GM21619 (cell line): ENCODE data around the gene LDB2.

Experiments used
- ATAC-seq: cut with Tn5 transposase; IDR thresholded peaks from one replicate; pipeline ENCODE4 v1.9.1; 2021; ENCODE audit not compliant: unreplicated experiment

The LDB2 gene

DNA sequence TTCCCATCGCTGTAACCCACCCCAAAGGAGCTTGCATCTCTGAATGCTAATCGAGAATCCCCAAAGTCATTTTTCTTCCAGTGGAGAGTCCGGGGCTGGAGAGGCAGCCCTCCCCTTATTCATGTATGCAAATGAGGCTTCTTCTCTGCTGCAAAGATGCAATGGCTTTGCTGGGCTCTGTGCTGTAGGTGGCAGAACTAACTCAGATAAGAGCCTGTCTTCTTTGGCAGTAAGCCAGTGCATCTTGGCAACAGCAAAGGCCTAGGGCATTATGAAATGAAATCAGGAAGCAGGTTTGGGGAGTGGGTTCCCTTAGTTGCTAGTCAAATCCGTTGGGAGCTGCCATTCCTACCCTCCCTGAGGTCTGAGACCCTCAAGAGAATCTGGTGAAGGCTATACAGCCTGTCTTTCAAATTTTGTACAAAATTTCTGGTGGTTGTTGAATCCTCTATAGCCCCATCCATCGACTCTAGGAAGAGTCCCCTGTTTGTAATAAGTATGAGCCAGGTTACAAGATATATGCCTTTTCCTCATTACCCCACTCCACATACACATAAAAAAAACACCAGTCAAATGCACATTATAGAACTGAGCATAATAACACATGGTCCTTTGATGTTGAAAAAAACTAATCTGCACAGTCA is 381.5 kb downstream of the LDB2 start:
- ATAC-seq = no peak

DNA sequence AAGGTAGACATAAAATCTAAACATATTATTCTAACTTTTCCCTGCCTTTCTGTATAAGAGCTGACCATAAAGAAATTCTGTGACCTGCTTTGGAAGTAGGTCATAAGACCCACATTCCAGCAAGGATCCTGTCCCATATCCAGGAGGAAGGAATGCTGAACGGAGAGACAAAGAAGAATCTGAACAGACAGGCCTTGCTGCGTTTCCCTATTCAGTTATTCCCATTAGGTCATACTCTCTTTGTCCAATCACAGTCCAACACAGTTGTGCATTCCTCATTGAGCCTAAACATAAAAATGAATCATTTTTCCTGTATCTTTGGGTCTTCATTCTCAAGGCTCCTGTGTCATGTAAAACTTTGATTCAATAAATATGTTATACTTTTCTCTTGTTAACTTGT is 384.6 kb downstream of the LDB2 start:
- no peak for ATAC-seq

GRCh38 chr4:16508968-16509367 is 389.5 kb downstream of the LDB2 start:
- no peak for ATAC-seq

- ATAC-seq = no peak
Observed at GRCh38 chr4:16505726-16506125, 392.7 kb downstream of the LDB2 start.

- ATAC-seq = no peak
Observed at GRCh38 chr4:16505267-16505666, 393.2 kb downstream of the LDB2 start.

GRCh38 chr4:16503421-16504100 is 394.9 kb downstream of the LDB2 start:
- no peak for ATAC-seq

GRCh38 chr4:16498978-16499377 is 399.5 kb downstream of the LDB2 start:
- ATAC-seq = no peak

DNA sequence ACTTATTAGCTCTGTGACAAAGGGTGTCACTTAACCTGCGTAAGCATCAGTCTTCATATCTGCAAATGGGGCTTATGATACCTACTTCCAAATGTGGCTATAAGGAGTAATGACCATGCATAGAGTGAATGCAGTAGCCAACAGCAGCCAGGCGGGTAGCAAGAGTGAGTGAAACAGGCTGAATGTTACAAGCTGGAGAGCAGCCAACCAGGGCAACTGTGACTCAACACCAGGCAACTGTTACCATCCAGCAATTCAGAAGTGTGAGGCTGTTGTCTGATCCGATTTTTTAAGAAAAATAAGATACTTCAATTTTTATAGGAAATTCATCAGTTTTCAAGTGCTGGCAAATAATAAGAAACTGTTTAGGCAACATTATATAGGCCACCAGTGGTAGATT is 401.9 kb downstream of the LDB2 start:
- ATAC-seq = no peak

DNA sequence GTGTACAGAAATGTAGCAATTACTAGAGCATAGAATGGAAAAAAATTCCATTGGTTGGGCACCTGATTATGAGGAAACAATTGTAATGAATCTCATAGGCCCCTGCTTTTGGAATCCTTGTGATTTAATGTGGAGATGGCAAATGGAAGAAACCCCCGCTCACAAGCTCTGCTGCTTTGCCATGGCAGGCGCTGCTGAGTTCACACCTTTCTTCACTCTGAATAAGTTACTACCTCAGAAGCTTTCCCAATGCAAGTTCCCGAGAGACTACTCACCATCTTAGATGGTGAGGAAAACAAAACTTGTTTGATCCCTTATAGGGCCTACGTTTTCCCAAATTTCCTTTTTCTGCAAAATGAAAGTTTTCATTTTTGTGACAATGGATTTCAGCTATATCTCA is 405.6 kb downstream of the LDB2 start:
- ATAC-seq = no peak

GRCh38 chr4:16489226-16489625 is 409.2 kb downstream of the LDB2 start:
- ATAC-seq = no peak

GRCh38 chr4:16488084-16488483 is 410.4 kb downstream of the LDB2 start:
- no peak for ATAC-seq

DNA sequence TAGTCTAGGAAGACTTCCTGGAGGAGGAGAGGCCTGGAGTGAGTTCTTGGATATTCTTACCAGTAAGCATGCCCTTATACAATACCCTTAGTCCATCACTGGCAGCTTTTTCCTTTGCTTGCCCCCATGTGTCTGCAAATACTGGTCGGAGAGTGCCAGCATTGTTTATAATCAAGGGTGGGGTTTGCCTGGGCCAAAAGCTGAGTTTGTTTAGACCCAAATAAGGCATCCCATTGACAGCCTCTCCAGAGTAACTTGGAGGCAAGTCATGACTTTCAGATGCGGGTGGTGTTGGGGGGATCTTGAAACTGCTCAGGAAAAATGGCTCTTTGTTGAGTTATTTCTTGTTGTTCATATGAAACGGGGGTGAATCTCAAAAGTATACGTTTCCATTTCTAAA is 413.7 kb downstream of the LDB2 start:
- ATAC-seq = no peak

- ATAC-seq = no peak
Observed at GRCh38 chr4:16483540-16483939, 414.9 kb downstream of the LDB2 start.

GRCh38 chr4:16480011-16480410 is 418.4 kb downstream of the LDB2 start:
- ATAC-seq = no peak

GRCh38 chr4:16472537-16472936 is 425.9 kb downstream of the LDB2 start:
- no peak for ATAC-seq

- ATAC-seq = no peak
Observed at GRCh38 chr4:16467061-16467460, 431.4 kb downstream of the LDB2 start.

DNA sequence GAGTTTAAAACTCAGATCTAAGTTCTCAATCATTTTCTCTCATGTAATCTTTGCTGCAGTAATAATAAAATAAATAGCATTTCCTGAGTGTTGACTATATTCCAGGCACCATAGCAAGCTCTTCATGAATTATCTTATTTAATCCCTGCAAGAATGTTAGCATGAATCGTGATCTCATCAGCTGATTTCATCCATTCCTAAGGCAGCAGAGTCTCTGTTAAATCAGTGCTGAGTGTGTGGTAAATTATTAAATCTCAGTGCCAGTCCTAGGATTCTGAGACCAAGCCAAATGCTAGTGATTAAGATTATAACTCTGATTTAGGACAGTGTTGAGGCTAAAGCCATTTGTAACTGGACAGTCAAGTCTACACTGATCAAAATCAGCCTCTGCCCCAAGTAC is 431.9 kb downstream of the LDB2 start:
- no peak for ATAC-seq

GRCh38 chr4:16464651-16465050 is 433.8 kb downstream of the LDB2 start:
- no peak for ATAC-seq

- no peak for ATAC-seq
Observed at GRCh38 chr4:16462656-16463055, 435.8 kb downstream of the LDB2 start.

DNA sequence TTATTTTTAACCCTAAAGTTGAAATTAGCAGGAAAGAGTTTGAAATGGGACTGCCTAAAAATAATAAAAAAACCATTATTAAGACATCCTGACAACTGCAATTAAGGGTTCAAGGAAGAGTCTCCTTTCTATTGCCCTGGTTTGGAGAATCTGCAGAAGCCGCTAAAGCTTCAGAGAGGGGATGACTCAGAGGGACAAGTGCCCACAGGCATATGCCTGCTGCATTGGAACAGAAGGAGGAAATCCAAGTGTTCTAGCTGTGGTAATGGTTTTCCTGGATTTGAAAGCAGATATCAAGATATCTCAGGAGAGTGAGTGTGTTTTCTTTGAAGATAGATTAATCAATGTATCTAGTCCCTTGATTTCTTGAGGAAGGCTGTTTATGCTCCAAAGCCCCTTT is 437.1 kb downstream of the LDB2 start:
- no peak for ATAC-seq

DNA sequence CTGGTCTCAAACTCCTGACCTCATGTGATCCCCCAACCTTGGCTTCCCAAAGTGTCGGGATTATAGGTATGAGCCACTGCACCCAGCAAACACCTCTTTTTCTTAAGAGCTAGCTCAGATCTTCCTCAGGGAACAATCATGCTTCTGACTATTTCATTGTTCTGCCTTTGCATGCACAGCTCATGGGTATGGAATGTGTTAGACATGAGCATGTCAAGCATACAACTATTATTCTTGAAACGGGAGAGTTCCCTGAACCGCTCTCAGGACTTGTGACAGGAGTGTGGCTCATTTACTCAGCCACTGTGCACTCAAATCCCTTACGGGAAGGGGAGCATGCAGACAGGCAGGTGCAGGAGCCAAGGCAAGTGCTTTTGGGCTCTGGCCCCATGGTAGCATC is 440.5 kb downstream of the LDB2 start:
- ATAC-seq = no peak
